GM21737 (cell line): ENCODE measurements around the gene SLC9A3.

Experiments
- ATAC-seq: cut with Tn5 transposase; IDR thresholded peaks from one replicate; pipeline ENCODE4 v1.9.1; 2021; ENCODE audit warnings: mild to moderate bottlenecking, moderate library complexity; ENCODE audit not compliant: unreplicated experiment

SLC9A3 gene

GRCh38 chr5:448061-448765 is 76.0 kb downstream of the SLC9A3 start:
- no peak for ATAC-seq

- ATAC-seq = no peak
Measured at GRCh38 chr5:447501-447900, 76.7 kb downstream of the SLC9A3 start.

GRCh38 chr5:446883-447263 is 77.4 kb downstream of the SLC9A3 start:
- no peak for ATAC-seq

GRCh38 chr5:446066-446882 is 78.0 kb downstream of the SLC9A3 start:
- ATAC-seq = no peak

- ATAC-seq = no peak
Measured at GRCh38 chr5:445591-445990, 78.7 kb downstream of the SLC9A3 start.

GRCh38 chr5:444226-444625 is 80.0 kb downstream of the SLC9A3 start:
- ATAC-seq = no peak

- peak; percentile 15 for ATAC-seq
Measured at GRCh38 chr5:443239-444151, 80.8 kb downstream of the SLC9A3 start.

GRCh38 chr5:442335-443238 is 81.7 kb downstream of the SLC9A3 start, which contains the start of gene EXOC3:
TSS of gene EXOC3 (plus strand) at chr5:443176. CDS start at chr5:446206, 3,030 bp downstream.
- ATAC-seq = peak; percentile 84

- ATAC-seq = no peak
Measured at GRCh38 chr5:441996-442334, 82.3 kb downstream of the SLC9A3 start.

- ATAC-seq = no peak
Measured at GRCh38 chr5:440401-441201, 83.6 kb downstream of the SLC9A3 start.

- ATAC-seq = no peak
Measured at GRCh38 chr5:439636-440035, 84.6 kb downstream of the SLC9A3 start.

- ATAC-seq = no peak
Measured at GRCh38 chr5:439181-439580, 85.1 kb downstream of the SLC9A3 start.

GRCh38 chr5:438481-438981 is 85.7 kb downstream of the SLC9A3 start:
- ATAC-seq = no peak

- ATAC-seq = no peak
Measured at GRCh38 chr5:437281-437771, 86.9 kb downstream of the SLC9A3 start.

GRCh38 chr5:436641-436975 is 87.6 kb downstream of the SLC9A3 start:
- no peak for ATAC-seq

GRCh38 chr5:435961-436640 is 88.1 kb downstream of the SLC9A3 start:
- ATAC-seq = no peak

GRCh38 chr5:435156-435790 is 89.0 kb downstream of the SLC9A3 start:
- no peak for ATAC-seq

- ATAC-seq = no peak
Measured at GRCh38 chr5:434443-435146, 89.7 kb downstream of the SLC9A3 start.
